ENCODE results near the gene WLS.
"Not testable (repeated sequence)": the region's sequence is repeated elsewhere in the genome, so short reads cannot be mapped to it uniquely, and the experiment has no call there.

Gene WLS

DNA sequence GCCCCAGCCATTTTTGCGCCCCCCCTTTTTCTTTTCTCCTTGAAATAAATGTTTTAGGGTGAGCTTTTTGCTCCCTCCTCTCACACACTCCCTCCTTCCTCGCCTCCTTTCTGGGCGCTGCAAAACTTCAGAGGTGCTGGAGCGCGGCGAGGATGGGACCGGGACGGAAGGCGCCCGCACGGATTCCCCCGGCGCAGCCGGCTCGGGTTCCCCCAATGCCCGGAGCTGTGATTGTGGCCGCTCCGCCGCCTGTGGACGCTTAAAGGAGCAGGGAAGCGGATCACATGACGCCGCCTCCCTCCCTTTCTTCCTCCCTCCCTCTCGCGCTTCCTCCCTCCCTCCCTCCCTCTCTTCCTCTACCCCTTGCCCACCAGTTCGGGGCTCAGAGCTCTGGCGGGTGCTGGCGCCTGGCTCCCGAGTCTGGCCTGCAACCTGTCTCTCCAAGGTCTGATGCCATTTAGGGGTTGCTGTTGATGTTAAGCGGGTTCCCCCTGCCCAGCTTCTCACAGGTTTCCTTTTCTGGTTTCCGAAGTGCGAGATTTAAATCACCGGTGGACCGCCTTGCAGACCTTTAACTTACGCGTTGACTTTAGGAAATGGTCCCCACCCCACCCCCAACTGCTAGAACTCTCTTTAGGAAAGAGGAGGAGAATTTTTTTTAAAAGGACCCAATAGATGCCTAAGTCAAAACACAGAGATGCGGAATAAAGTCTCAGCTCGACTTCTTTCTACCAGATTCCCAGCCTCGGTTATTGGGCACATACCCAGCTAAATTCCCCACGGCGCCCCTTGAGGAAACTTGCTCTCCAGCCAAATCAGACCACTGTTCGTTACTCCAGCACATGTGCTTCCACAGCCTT, at the start of gene WLS:
Gene WLS (minus strand): TSS at position 235 of the 860 bp plus-strand sequence. CDS start 224 bp downstream, at position 11.
- DNase-seq (ENCODE audit: low read depth) = no peak

DNA sequence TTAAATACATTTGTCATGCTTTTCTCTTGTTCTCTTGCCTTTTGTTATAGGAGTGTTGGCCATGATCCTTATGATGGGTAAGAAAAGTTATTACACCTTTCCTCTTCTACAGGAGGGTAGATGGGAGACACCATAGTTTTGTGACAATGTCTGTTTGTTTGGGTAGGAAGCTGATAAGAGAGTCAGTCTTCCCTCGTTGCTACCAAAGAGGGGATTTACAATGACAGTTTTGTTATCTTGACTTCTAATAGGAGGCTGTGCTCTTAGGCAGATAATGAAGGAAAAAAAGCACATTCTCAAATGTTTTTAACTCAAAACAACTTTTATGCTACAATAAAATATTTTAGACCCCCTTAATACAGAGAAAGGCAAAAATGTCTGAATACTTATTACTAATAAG, 48.0 kb upstream of the WLS start:
- no peak for DNase-seq (ENCODE audit: low read depth)

DNA sequence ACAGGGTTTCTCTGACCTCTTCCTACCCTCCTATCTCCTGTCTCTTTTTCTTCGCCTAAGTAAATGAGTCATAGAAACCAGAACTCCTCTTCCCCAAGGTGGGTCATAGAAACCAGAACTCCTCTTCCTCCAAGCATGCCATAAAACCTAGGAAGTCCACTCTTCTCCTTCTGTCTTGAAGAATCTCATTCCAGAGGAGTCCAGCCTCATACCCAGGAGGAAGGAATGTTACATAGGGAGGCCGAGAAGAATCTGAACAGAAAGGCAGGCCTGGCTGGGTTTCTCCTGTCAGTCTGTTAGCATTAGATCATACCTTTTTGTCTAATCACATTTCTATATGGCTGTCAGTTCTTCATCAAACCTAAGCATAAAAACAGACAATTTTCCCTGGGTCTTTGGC, 47.5 kb upstream of the WLS start:
- no peak for DNase-seq (ENCODE audit: low read depth)

DNA sequence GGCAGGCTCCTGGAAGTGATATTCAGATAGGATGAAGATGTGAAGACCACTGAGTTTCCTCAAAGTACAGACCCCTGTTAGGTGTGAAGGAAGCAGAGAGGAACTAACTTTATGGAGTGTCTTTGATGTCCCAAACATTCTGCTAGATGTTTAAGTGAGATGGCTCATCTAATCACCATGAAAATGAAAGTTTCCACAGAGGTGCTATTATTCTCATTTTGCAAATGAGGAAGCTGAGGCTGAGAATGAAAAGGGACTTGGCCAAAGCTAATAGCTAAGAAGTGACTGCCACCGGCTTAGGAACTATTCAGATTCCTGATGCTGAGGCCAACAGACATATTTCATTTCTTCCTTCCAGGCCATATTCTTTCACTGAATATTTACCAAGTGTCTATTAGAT, 45.9 kb upstream of the WLS start:
- DNase-seq (ENCODE audit: low read depth) = no peak

DNA sequence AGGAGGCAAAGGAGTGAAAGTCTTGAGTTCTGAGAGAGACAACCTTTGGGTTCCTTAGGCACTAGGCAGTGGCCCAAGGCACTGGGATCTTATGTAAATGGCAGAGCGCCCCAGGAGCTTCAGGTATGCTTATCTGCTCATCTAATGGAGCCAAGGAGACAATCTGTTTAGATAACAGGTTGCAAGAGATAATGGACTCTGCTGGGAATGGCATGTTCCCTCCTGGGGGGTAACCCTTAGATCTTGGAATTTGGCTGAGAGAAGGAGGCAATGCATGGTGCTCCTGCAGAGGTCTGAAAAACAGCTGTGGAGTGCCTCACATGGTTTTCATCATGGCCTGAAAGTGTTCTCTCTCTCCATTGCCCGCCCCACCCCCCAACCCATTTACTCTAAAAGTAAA, 44.1 kb upstream of the WLS start:
- no peak for DNase-seq (ENCODE audit: low read depth)

DNA sequence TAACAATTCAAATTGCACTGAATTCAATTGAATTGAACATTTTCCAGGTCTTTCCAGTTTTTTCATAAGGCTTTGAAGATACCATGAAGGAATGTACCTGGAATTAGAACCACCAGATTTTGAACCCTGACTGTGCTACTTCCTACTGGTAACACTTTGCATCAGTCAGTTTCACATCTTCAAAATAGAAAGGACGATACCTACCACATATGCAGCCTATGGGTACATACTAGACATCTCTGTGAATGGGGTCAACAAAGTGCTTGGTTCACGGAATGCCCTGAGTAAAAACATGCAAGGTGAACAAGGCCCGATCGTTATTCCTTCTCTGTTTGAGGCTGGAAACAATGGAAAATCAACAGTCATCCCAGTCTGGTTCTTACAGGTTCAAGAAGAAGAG, 41.2 kb upstream of the WLS start:
- no peak for DNase-seq (ENCODE audit: low read depth)

DNA sequence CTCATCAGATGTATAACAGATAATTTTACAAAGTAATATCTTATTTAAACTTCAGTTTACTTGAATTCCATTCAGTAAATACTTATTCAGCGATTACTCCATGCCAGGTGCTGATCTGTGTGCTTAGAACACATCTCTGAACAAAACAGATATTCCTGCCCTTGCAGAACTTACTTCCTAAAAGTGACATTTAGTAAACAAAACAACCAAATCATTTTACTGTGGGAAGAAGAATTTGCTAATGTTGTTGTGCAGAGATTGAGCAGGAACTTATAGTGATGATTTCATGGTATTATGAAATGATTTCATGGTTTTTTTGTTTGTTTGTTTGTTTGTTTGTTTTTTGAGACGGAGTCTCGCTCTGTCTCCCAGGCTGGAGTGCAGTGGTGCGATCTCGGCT, 39.3 kb upstream of the WLS start:
- no peak for DNase-seq (ENCODE audit: low read depth)

DNA sequence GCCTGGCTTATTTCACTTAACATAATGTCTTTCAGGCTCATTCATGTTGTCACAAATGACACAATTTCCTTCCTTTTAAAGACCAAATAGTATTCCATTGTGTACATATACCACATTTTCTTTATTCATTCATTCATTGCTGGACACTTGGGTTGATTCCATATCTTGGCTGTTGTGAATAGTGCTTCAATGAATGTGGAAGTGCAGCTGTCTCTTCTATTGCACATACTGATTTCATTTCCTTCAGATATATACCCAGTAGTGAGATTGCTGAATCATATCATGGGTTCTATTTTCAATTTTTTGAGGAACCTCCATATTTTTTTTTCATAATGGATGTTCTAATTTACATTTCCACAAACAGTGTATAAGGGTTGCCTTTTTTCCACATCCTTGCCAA, 38.6 kb upstream of the WLS start:
- DNase-seq (ENCODE audit: low read depth) = no peak

DNA sequence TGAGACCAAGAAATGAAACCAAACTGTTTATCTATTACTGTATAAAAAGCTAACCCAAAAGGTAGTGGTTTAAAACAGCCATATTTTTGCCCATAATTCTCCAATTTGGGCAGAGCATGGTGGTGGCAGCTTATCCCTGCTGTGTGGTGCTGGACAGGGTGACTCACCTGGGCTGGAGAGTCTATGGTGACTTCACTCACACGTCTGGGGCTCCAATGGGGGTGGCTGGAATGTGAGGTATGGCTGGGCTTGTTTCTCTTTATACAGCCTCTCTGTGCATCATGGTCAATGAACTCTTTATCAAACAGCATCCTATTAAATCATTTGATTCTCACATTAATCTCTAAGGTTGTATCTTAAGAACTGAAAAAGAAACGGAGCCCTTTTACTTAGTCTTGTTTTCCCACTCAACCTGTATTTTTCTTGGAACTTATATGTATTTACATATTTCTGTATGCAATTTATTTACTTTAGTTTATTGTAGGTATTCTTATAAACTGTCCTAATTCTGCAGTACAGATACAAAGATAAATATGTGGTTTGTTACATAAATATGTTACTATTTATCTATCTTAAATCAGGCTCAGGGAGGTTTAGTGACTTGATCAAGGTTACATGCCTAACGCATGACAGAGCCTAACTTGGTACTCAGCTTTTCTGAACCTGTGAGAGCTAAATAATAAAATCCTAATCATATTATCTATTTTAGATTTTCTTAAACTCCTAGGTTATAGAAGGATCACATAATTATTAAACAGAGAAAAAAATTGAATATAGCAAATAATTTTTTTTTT, 37.5 kb upstream of the WLS start:
- DNase-seq (ENCODE audit: low read depth) = no peak

DNA sequence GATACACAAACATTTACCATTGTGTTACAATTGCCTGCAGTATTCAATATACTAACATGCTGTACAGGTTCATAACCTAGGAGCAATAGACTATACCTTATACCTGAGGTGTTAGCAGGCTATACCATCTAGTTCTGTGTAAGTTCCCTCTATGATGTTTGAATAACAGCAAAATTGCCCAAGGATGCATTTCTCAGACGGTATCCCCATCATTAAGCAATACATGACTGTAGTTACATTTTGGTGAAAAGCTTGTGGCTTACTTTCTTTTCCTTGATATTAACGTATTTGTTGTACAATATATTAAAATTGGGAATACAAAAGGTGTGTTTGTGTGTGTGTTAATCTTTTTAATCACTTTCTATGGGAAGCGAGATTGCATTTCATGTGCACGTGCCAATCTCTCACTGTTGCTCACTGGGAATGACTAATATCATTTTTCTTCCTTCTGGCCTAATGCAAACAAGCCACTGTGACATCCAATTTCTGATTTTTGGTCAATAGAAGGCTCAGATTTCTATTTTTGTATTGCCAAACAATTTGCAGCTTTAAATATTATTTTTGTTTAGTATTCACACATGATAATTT, 36.7 kb upstream of the WLS start:
- no peak for DNase-seq (ENCODE audit: low read depth)

DNA sequence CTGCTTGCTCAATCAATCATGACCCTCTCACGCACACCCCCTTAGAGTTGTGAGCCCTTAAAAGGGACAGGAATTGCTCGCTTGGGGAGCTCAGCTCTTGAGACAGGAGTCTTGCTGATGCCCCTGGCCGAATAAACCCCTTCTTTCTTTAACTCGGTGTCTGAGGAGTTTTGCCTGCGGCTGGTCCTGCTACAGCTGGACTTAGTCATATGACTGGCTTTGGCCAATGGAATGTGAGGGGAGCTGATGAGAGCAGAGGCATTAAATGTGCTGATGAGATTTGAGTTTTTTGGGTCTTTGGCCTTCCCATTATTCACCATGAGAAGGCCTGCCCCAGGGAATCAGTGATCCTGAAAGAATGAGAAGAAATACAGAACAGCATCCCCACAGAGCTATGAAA, 24.5 kb upstream of the WLS start:
- DNase-seq (ENCODE audit: low read depth) = not testable (repeated sequence)

DNA sequence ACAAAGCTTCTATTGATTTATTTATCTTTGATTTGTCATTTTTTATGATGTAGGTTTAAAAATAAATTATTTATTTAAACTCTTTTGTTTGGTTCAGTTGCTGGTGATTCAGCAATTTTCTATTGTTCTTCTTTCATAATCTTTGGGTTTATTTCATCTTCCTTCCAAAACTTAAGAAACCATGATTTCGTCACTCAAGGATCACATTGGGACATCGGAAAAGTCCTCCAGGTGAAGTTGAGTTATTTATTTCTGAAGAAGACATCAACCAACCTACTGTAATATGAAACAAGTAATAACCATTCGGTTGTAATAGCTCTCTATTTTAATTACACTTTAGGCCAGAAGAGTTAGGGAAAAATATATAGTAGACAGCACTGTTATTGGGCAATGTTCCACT, 23.0 kb upstream of the WLS start:
- DNase-seq (ENCODE audit: low read depth) = no peak

DNA sequence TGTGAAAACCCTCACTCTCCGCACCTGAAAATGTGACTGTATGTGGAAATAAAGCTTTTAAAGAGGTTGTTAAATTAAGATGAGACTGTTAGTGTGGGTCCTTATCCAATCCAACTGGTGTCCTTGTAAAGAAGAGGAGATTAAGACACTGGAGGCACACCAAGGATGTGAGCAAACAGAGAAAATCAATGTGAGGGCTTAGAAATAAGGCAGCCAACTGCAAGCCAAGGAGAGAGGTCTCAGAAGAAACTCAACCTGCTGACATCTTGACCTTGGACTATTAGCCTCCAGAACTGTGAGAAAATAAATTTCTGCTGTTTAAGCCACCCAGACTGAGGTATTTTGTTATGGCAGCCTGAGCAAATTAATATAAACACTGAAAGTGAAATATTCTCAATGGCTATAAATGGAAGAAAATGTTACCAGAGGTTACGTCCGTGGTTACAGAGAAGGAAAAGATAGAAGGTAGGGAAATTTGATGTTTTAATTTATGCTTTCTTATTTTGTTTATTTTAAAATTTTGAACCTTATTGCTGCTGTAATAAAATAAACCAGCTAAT, 22.4 kb upstream of the WLS start:
- no peak for DNase-seq (ENCODE audit: low read depth)

DNA sequence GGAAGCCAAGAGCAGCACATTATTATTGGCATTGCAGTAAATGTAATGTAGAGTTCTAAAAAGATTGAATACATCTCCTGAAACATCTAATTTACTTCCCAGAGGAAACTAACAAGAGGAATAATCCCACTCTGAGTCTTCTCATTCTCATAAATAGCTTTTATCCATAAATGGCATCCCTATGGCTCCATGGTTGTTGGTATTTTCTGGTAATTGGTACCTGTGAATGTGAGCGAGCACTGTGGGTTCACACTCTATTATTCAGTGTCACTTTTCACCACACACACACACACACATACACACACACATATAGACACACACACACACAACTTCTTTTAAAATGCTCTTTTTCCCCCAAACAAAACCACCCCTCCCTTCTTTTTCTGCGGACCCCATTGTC, 4.7 kb upstream of the WLS start:
- DNase-seq (ENCODE audit: low read depth) = no peak

DNA sequence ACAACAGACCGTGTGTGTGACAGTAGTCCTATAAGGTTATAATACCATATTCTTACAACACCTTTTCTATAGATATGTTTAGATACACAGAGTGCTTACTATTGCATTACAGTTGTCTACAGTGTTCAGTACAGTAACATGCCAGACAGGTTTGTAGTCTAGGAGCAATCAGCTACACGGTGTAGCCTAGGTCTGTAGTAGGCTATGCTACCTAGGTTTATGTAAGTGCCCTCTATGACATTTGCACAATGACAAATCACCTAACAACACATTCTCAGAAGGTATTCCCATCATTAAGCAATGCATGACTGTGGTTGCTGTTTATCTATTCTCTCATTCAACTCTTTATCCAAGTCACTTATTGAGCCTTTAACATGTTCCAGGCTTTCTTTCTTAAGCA, 1.8 kb upstream of the WLS start:
- no peak for DNase-seq (ENCODE audit: low read depth)

DNA sequence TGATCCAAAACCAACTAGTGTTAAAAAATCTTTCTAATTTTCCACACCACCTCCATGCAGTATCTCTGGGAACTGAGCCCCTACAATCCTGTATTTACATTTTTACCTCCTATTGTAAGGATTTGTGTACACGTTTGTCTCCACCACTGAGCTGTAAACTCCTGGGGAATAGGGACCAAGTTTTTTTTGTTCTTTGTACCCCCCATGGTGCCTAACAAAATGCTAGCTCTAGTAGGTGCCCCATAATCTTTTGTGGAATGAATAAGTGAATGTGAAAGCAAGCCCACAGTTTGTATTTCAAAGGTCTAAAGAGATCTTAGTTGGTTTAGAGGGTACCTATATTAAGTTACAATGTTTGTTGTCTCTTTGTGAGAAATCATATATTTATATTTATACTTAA, 879 bp upstream of the WLS start:
- DNase-seq (ENCODE audit: low read depth) = no peak

DNA sequence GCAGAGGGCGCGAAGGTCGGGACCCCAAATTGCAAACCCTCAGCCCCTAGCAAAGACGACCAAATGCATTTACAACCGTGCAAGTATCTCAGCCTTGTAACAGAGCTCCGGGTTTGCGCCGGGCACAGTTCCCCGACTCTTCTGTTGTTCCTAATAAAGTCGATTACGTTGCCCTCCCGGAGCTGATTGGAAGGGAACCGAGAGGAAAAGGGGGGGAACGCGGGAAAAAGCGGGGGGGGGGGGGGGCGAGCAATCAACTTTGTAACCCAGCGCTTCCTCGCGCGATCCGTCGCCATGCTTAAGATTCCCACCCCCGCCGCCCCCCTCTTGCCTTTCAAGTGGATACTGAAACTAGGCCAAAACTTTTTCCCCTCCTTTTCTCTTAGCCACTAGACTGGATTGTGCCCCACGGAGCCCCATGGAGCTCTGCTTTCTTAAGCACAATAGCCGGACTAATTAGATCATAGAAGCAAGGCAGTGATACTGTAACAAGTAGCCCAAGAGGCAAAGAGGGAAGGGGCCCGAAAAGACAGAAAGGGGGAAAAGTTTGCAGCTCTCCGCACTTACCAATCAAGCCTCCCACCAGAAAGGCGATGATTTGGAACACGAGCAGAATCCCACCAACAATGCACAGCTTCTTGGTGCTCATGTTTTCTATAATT, 565 bp downstream of the WLS start:
- DNase-seq (ENCODE audit: low read depth) = no peak

DNA sequence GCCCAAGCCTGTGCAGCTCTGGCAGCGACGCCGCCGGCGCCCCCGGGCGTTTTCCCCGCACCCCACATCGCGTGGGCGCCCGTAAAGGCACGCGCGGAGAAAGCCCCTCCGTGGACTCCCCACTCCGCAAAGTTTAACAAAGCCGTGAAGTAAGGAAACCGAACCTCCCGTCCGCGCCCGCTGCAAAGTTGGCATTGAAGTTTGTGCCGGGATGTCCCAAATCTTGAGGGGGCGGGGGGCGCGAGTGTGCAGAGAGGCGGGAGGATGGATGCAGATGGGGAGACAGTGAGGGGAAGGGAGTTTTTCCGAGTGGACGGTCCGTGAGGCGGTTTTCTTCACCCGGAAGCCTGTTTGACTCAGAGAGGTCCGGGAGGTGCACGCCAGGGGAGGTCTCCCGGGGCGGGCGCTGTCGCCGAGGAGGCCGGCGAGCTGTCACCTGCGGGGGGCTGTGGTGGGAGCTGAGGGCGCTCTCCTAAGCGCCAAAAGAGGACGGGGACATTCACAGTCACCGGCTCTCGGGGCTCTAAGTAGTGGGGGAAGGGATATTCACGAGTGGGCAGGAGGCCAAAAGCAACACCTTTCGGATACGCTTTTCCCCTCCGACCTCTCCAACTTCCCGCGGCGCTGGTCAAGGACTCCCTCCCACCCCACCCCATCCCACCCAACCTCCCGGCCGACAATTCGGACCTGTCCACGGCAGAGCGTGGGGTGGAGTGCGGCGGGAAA, 1.3 kb downstream of the WLS start:
- DNase-seq (ENCODE audit: low read depth) = no peak

DNA sequence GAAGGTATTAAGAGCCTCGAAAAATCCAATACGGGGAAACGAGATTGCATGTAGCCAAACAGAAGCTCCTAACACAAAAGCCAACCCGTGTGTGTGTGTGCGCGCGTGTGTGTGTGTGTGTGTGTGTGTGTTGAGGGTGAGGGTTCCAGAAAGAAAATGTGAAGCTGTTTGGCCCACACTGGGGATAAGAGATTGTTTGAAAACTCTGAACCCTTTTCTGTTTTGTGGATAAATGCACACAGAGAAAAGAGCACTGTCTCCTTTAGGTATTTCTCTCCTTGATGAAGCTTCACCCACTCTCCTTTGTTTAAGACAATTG, 1.9 kb downstream of the WLS start:
- no peak for DNase-seq (ENCODE audit: low read depth)

DNA sequence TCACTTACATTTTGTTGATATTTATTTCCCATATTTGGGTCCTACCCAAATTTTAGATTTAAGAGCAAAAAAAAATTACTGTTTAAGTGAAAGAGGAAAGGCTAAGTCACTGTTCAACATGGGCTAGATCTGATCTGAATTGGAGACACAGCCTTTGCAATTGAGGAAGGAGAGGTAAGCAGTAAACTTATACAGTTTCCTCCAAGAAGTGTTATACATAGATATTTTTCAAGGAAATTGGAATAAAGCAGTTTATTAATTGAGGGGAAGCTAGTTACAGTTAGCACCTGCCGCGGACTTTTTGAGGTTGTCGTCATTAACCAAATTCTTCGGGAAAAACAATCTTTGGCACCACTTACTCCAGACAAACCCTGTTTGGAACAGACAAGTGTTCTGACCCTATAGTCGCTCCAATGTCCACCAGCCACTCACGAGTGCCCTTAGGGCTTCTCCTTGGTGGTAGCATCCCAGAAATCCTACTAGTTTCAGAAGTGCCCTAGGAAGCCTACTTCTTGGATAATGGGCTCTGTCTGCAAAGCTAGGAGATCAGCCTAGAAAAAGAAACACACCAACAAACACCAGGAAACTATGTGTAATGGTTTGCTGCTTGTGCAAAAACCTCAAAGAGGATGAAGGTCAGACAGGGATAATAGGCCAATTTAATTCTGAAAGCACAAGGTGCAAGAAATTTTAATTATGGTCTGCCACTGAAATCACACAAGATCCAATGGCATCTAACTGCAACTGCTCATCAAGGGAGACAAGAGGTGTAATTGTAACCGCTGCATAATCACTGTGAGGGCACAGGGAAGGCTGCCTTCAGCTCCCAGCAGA, 2.5 kb downstream of the WLS start:
- no peak for DNase-seq (ENCODE audit: low read depth)

DNA sequence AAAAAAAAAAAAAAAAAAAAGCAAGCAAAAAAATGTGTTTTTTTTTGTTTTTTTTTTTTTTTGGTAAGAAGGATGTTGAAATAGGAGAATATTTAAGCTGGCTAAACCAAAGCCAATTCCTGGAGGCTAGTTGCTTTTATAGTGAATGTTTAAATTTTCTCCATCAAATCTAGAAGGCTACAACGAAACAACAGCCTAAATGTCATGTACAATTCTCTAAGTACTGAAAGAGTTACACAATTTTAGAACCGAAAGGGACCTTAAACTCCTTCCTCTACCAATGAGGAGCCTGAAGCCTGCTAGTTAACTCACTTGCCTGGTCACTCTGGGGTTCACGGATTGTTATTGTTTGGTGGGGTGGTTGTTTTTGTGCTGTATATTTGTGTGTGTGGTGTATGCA, 3.5 kb downstream of the WLS start:
- DNase-seq (ENCODE audit: low read depth) = no peak
